Measurements from ENCODE around the gene OXA1L. TPM values are rescaled to one million over a fixed set of nuclear protein-coding genes. Genes with fewer than 3 reads are reported as not detected.

OXA1L gene
- total and polyA plus RNA-seq, 2 of the 13 experiments (the other 11 are each of a cell fraction or from before 2014, with no cell fraction given), result 230 to 589 TPM

Small RNAs within 50 kb of the gene (small RNA-seq; reads per million reads assigned to genes)
- 0 reads per million in 3 experiments for gene RF00588 (ENCODE audit: insufficient read depth in 2 of 3, insufficient read length in 3 of 3, low read depth in 2 of 3, low replicate concordance in 1 of 3)

Other genes with a start within 250 kb of the OXA1L start
- 385 and 558 TPM in 2 replicates for gene DAD1, start 177.5 kb upstream of the OXA1L start, total RNA-seq (2016; rRNA removed; fragmentation: Illumina TruSeq; extraction: Trizol)
- 508 and 626 TPM in 2 replicates for gene DAD1, start 177.5 kb upstream of the OXA1L start, polyA plus RNA-seq (2011; rRNA removed)
- 16.1 and 22.8 TPM in 2 replicates for gene ABHD4, start 168.4 kb upstream of the OXA1L start, total RNA-seq (2016; rRNA removed; fragmentation: Illumina TruSeq; extraction: Trizol)
- 47.5 and 48.1 TPM in 2 replicates for gene ABHD4, start 168.4 kb upstream of the OXA1L start, polyA plus RNA-seq (2011; rRNA removed)
- not detected in 2 replicates for gene OR6J1, start 122.3 kb upstream of the OXA1L start, total RNA-seq (2016; rRNA removed; fragmentation: Illumina TruSeq; extraction: Trizol)
- gene OR6J1, start 122.3 kb upstream of the OXA1L start, polyA plus RNA-seq (2011; rRNA removed), result not detected in 2 replicates
- 0.07 and 0.13 TPM in 2 replicates for gene SLC7A7, start 48.7 kb downstream of the OXA1L start, total RNA-seq (2016; rRNA removed; fragmentation: Illumina TruSeq; extraction: Trizol)
- gene SLC7A7, start 48.7 kb downstream of the OXA1L start, polyA plus RNA-seq (2011; rRNA removed), result 0.63 and 1.1 TPM in 2 replicates
- 329 and 420 TPM in 2 replicates for gene MRPL52, start 63.2 kb downstream of the OXA1L start, total RNA-seq (2016; rRNA removed; fragmentation: Illumina TruSeq; extraction: Trizol)
- 118 and 123 TPM in 2 replicates for gene MRPL52, start 63.2 kb downstream of the OXA1L start, polyA plus RNA-seq (2011; rRNA removed)
- gene MMP14, start 69.9 kb downstream of the OXA1L start, total RNA-seq (2016; rRNA removed; fragmentation: Illumina TruSeq; extraction: Trizol), result 1.6 and 5.2 TPM in 2 replicates
- 9.8 and 11.3 TPM in 2 replicates for gene MMP14, start 69.9 kb downstream of the OXA1L start, polyA plus RNA-seq (2011; rRNA removed)
- gene LRP10, start 105.1 kb downstream of the OXA1L start, total RNA-seq (2016; rRNA removed; fragmentation: Illumina TruSeq; extraction: Trizol), result 8.6 and 16.9 TPM in 2 replicates
- 45.2 and 80.6 TPM in 2 replicates for gene LRP10, start 105.1 kb downstream of the OXA1L start, polyA plus RNA-seq (2011; rRNA removed)
- not detected in 2 replicates for gene REM2, start 116.5 kb downstream of the OXA1L start, total RNA-seq (2016; rRNA removed; fragmentation: Illumina TruSeq; extraction: Trizol)
- gene REM2, start 116.5 kb downstream of the OXA1L start, polyA plus RNA-seq (2011; rRNA removed), result 0.20 and 0.31 TPM in 2 replicates
- 0.52 and 1.5 TPM in 2 replicates for gene RBM23, start 152.5 kb downstream of the OXA1L start, total RNA-seq (2016; rRNA removed; fragmentation: Illumina TruSeq; extraction: Trizol)
- 2.1 and 2.9 TPM in 2 replicates for gene RBM23, start 152.5 kb downstream of the OXA1L start, polyA plus RNA-seq (2011; rRNA removed)
- 210 and 289 TPM in 2 replicates for gene PRMT5, start 162.7 kb downstream of the OXA1L start, total RNA-seq (2016; rRNA removed; fragmentation: Illumina TruSeq; extraction: Trizol)
- 329 and 354 TPM in 2 replicates for gene PRMT5, start 162.7 kb downstream of the OXA1L start, polyA plus RNA-seq (2011; rRNA removed)
- 130 and 141 TPM in 2 replicates for gene HAUS4, start 190.4 kb downstream of the OXA1L start, total RNA-seq (2016; rRNA removed; fragmentation: Illumina TruSeq; extraction: Trizol)
- 64.7 and 74.4 TPM in 2 replicates for gene HAUS4, start 190.4 kb downstream of the OXA1L start, polyA plus RNA-seq (2011; rRNA removed)
- 109 and 157 TPM in 2 replicates for gene AJUBA, start 215.9 kb downstream of the OXA1L start, total RNA-seq (2016; rRNA removed; fragmentation: Illumina TruSeq; extraction: Trizol)
- 241 and 315 TPM in 2 replicates for gene AJUBA, start 215.9 kb downstream of the OXA1L start, polyA plus RNA-seq (2011; rRNA removed)
- 10.8 and 11.4 TPM in 2 replicates for gene C14orf93, start 243.5 kb downstream of the OXA1L start, total RNA-seq (2016; rRNA removed; fragmentation: Illumina TruSeq; extraction: Trizol)
- 19.8 and 22.5 TPM in 2 replicates for gene C14orf93, start 243.5 kb downstream of the OXA1L start, polyA plus RNA-seq (2011; rRNA removed)

Data from HepG2 (cell line).